ENCODE data around the gene SUFU. TPM values are rescaled to one million over a fixed set of nuclear protein-coding genes. Genes with fewer than 3 reads are reported as not detected.

Gene SUFU
- total and polyA plus RNA-seq, 2 of the 13 experiments (the other 11 are each of a cell fraction or from before 2014, with no cell fraction given), result 2.9 to 5.5 TPM

DNA sequence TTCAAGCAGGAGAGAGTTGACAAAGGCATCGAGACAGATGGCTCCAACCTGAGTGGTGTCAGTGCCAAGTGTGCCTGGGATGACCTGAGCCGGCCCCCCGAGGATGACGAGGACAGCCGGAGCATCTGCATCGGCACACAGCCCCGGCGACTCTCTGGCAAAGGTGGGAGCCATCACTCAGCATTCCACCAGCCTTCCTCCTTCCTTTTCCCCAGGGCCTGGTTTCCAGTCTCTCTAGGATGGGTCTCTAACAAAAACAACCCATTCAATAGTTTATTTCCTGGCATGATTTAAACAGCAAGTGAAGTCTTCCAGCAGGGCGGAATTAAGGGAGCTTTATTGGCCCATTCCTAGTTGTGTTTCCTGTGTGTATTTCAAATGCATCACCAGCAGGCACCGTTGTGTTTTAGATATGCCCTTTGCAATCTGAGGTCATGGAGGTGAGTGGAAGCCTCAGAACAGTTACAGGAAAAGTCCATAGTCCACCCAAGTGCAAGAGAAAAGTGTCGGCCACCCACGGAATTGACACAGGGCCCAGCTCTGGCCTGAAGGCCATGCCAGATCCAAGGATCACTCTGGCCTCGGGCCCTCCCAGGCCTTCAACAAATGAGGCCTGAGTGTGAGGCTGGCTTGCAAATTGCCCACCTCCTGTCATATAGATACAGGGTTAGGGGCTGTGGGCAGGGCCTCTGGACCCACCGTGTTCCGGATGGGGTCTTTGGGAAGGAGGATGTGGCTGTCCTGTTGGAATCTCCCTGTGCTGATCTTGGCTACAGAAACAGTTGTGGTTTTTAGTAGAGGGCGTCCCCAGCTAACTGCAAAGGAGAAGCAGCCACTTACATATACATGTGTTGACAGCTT, 93.6 kb downstream of the SUFU start (continued):
- TF ChIP-seq MXI1 (IDR thresholded peaks at IDR 0.05; ENCODE audit: borderline replicate concordance, low read depth, low read length), result no peak; the same call in 2 of the 3 replicates
- peak; percentile 63 for TF ChIP-seq CREM (IDR thresholded peaks at IDR 0.05)
- TF ChIP-seq CREM (CRISPR knock-in tag; IDR thresholded peaks at IDR 0.05), result no peak
- TF ChIP-seq ZNF431 (CRISPR knock-in tag; IDR thresholded peaks at IDR 0.05; ENCODE audit: borderline replicate concordance, low read depth), result peak; percentile 40; the same call in 1 of the 2 replicates
- TF ChIP-seq KDM5B (CRISPR knock-in tag; IDR thresholded peaks at IDR 0.05; ENCODE audit: borderline replicate concordance), result peak; percentile 68
- no peak for TF ChIP-seq ATF7 (IDR thresholded peaks at IDR 0.05)
- no peak for TF ChIP-seq ATF7 (CRISPR knock-in tag; IDR thresholded peaks at IDR 0.05)
- 0 out of 2 replicates have a peak, but pooled peaks have one; percentile 27 for TF ChIP-seq KLF15 (CRISPR knock-in tag; IDR thresholded peaks at IDR 0.05; ENCODE audit: borderline replicate concordance)
- peak; percentile 83 for TF ChIP-seq RCOR2 (CRISPR knock-in tag; IDR thresholded peaks at IDR 0.05)
- TF ChIP-seq, protein P1, sequence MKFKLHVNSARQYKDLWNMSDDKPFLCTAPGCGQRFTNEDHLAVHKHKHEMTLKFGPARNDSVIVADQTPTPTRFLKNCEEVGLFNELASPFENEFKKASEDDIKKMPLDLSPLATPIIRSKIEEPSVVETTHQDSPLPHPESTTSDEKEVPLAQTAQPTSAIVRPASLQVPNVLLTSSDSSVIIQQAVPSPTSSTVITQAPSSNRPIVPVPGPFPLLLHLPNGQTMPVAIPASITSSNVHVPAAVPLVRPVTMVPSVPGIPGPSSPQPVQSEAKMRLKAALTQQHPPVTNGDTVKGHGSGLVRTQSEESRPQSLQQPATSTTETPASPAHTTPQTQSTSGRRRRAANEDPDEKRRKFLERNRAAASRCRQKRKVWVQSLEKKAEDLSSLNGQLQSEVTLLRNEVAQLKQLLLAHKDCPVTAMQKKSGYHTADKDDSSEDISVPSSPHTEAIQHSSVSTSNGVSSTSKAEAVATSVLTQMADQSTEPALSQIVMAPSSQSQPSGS (CRISPR knock-in tag; IDR thresholded peaks at IDR 0.05), result peak; percentile 80; the same call in 1 of the 2 replicates
- 0 out of 2 replicates have a peak, but pooled peaks have one; percentile 45 for TF ChIP-seq KLF6 (CRISPR knock-in tag; IDR thresholded peaks at IDR 0.05)
- TF ChIP-seq SP140L (CRISPR knock-in tag; IDR thresholded peaks at IDR 0.05; ENCODE audit: borderline replicate concordance), result peak; percentile 57; the same call in 1 of the 2 replicates
- TF ChIP-seq, protein P2, sequence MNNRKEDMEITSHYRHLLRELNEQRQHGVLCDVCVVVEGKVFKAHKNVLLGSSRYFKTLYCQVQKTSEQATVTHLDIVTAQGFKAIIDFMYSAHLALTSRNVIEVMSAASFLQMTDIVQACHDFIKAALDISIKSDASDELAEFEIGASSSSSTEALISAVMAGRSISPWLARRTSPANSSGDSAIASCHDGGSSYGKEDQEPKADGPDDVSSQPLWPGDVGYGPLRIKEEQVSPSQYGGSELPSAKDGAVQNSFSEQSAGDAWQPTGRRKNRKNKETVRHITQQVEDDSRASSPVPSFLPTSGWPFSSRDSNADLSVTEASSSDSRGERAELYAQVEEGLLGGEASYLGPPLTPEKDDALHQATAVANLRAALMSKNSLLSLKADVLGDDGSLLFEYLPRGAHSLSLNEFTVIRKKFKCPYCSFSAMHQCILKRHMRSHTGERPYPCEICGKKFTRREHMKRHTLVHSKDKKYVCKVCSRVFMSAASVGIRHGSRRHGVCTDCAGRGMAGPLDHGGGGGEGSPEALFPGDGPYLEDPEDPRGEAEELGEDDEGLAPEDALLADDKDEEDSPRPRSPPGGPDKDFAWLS (CRISPR knock-in tag; IDR thresholded peaks at IDR 0.05; ENCODE audit: borderline replicate concordance), result no peak
- peak; percentile 63; the same call in 1 of the 2 replicates for TF ChIP-seq ZBTB20 (CRISPR knock-in tag; IDR thresholded peaks at IDR 0.05; ENCODE audit: borderline replicate concordance, low read depth)
- TF ChIP-seq SRF (IDR thresholded peaks at IDR 0.05; ENCODE audit: low read depth, low read length), result no peak
- peak; percentile 70 for TF ChIP-seq TBX3 (IDR thresholded peaks at IDR 0.05; ENCODE audit: borderline replicate concordance)
- no peak for TF ChIP-seq ZNF496 (CRISPR knock-in tag; IDR thresholded peaks at IDR 0.05; ENCODE audit: insufficient replicate concordance)
- no peak for TF ChIP-seq PAF1 (CRISPR knock-in tag; IDR thresholded peaks at IDR 0.05)
- peak; percentile 71; the same call in 1 of the 2 replicates for TF ChIP-seq ZNF333 (CRISPR knock-in tag; IDR thresholded peaks at IDR 0.05; ENCODE audit: borderline replicate concordance)
- TF ChIP-seq SMAD9 (CRISPR knock-in tag; IDR thresholded peaks at IDR 0.05), result no peak
- peak; percentile 99 for TF ChIP-seq HNF4A (CRISPR knock-in tag; IDR thresholded peaks at IDR 0.05)
- TF ChIP-seq, protein P3, sequence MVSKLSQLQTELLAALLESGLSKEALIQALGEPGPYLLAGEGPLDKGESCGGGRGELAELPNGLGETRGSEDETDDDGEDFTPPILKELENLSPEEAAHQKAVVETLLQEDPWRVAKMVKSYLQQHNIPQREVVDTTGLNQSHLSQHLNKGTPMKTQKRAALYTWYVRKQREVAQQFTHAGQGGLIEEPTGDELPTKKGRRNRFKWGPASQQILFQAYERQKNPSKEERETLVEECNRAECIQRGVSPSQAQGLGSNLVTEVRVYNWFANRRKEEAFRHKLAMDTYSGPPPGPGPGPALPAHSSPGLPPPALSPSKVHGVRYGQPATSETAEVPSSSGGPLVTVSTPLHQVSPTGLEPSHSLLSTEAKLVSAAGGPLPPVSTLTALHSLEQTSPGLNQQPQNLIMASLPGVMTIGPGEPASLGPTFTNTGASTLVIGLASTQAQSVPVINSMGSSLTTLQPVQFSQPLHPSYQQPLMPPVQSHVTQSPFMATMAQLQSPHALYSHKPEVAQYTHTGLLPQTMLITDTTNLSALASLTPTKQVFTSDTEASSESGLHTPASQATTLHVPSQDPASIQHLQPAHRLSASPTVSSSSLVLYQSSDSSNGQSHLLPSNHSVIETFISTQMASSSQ (IDR thresholded peaks at IDR 0.05; ENCODE audit: low read depth), result no peak
- TF ChIP-seq, protein P3 (CRISPR knock-in tag; IDR thresholded peaks at IDR 0.05; ENCODE audit: borderline replicate concordance), result peak; percentile 72; the same call in 1 of the 2 replicates

Data from HepG2 (cell line).